Measurements from ENCODE around the gene OTULIN.

The OTULIN gene

DNA sequence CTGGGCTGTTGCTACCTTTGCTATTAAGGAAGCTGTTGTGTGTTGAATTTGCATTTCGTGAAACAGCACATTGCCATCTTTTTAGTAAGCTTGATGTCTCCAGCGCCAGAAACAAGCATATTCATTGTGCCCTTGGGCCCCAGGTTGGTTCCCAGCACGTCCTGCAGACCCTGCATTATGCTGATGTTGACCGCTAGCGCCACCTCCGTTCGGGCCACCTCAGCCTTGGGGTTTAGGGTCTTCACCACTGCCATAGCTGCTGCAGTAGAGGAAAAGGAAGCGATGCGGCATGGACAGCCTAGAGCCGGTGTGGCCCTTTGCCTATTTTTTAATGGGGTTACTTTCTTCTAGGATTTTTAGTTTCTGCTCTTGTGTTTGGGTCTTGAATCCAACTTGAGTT, 23.8 kb upstream of the OTULIN start:
- no peak for TF ChIP-seq CTCF (IDR thresholded peaks at IDR 0.05; ENCODE audit: insufficient read depth, low read depth, low read length, missing control alignments)
- no peak overlapping the region for H3K4me3 ChIP-seq (ENCODE audit: low read depth, low read length)
- DNase-seq (ENCODE audit: low read depth), result no peak

DNA sequence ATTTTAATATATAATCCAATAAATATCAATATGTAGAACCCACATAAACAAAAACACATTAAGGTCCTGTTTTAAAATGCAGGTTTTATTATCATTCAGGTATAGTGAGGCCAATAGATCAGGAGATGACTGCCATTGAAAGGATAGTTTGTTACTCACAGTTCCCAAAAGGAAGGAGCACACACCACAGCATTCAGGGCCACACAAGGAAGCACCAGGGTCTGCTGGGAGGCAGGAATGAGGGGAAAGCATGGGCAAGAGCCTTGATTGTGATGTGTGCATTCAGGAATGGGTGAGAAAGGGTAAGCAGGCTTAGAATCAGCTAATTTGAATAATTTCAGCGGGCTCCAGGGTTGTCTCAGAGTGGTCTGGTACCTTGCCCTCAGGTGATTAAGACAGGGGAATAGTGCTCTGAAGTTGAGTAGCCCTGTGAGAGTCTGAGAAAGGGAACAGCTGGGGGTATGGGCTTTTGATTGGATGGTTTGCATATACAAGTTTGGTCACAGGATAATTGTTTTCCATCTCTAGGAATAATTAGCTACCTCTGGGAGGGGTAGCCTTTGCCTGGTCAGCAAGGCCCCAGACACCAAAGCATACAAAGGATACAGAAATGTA, 19.8 kb upstream of the OTULIN start:
- no peak overlapping the region for H3K4me3 ChIP-seq (ENCODE audit: low read depth, low read length)
- DNase-seq (ENCODE audit: low read depth), result no peak
- TF ChIP-seq CTCF (IDR thresholded peaks at IDR 0.05; ENCODE audit: insufficient read depth, low read depth, low read length, missing control alignments), result no peak

- no peak for DNase-seq (ENCODE audit: low read depth)
These were observed 14.5 kb upstream of the OTULIN start for GRCh38 chr5:14650052-14650451.

GRCh38 chr5:14655146-14655741, 9.3 kb upstream of the OTULIN start:
- TF ChIP-seq CTCF (IDR thresholded peaks at IDR 0.05; ENCODE audit: insufficient read depth, low read depth, low read length, missing control alignments), result no peak
- no peak for DNase-seq (ENCODE audit: low read depth)
- H3K4me3 ChIP-seq (ENCODE audit: low read depth, low read length), result no peak overlapping the region

More at GRCh38 chr5:14650052-14650451, 14.5 kb upstream of the OTULIN start:
- no peak for TF ChIP-seq CTCF (IDR thresholded peaks at IDR 0.05; ENCODE audit: insufficient read depth, low read depth, low read length, missing control alignments)
- no peak overlapping the region for H3K4me3 ChIP-seq (ENCODE audit: low read depth, low read length)

DNA sequence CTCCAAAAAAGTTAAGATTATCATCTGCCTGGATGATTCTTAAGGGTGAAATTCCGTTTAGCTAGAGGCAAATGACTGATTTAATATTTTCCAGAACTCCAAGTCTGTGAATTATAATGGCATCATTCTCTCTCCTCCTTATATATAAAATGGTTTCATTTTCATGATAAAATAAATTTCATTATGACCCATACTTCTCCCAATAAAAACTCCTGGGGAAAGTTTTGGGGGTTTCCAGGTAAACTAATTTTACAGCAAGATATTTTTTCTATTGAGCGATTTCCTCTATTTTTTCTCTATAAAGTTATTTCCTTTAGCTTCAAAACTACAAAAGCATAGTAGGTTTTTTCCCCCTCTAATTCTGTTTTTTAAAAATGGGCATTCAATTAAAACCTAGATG, 7.6 kb upstream of the OTULIN start:
- H3K4me3 ChIP-seq (ENCODE audit: low read depth, low read length), result no peak overlapping the region
- DNase-seq (ENCODE audit: low read depth), result no peak
- no peak for TF ChIP-seq CTCF (IDR thresholded peaks at IDR 0.05; ENCODE audit: insufficient read depth, low read depth, low read length, missing control alignments)

DNA sequence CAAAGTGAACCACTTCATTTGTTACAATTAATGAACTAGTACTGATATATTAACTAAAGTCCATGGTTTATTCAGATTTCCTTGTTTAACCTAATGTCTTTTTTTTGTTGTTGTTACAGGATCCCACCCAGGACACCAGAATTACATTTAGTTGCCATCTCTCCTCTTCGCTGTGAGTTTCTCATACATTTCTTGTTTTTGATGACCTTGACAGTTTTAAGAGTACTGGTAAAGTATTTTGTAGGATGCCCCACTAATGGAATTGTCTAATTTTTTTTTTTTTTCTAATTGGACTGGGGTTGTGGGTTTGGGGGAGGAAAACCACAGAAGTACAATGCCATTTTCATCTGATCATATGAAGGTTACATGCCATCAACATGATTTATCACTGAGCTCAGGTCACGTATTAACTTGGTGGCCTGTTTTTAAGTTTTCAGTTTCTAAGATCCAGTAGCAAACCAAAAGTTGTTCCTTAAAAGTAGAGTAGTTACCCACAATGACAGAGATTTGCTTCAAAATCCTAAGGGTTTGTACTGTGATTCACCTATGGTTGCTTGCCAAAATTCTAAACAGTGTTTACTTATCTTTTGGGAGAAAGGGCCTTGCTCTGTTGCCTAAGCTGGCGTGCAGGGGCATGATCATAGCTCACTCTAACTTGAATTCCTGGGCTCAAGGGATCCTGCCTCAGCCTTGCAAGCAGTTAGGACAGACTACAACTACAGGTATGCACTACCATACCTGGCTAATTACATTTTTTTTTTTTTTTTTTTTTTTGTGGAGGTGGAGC, 4.5 kb upstream of the OTULIN start:
- H3K4me3 ChIP-seq (ENCODE audit: low read depth, low read length), result no peak overlapping the region
- no peak for TF ChIP-seq CTCF (IDR thresholded peaks at IDR 0.05; ENCODE audit: insufficient read depth, low read depth, low read length, missing control alignments)
- DNase-seq (ENCODE audit: low read depth), result no peak
